HCT116 (cell line): ENCODE measurements around the gene CEP112. TPM values are rescaled to one million over a fixed set of nuclear protein-coding genes. Genes with fewer than 3 reads are reported as not detected.

ENCODE experiments used
- ATAC-seq: fragments of 200-7000 bp; cut with Tn5 transposase; 2 replicates; pipeline ENCODE4 v1.9.1; 2020; ENCODE audit warnings: mild to moderate bottlenecking, moderate library complexity
- BruUV-seq: library from RNA; stranded (reverse); fragments of 400-500 nt; replicated peaks from 2 replicates; lab custom pipeline; 2021; lab: Mats Ljungman, UMichigan
- CTCF ChIA-PET: fragments of 300-600 bp; sonication (Branson Sonifier 250); formaldehyde crosslinking; loops from one replicate; lab custom pipeline; 2021; ENCODE audit warnings: antibody characterized with exemption; lab: Charles Lee
- POLR2A ChIA-PET: fragments of 300-600, 350-600 bp; sonication (Branson Sonifier 250); formaldehyde crosslinking; loops from one replicate; lab custom pipeline; 2021; ENCODE audit warnings: antibody characterized with exemption; lab: Charles Lee
- RAD21 ChIA-PET, 2 experiments: fragments of 300-600 bp; sonication (Branson Sonifier 250); formaldehyde crosslinking; loops; one replicate each; lab custom pipeline; 2023; ENCODE audit warnings: low total read pairs in 2 of 2; ENCODE audit not compliant: uncharacterized antibody in 2 of 2, unreplicated experiment in 2 of 2, low non-redundant PET in 1 of 2; lab: Charles Lee
- DNase-seq: peaks from one replicate; pipeline ENCODE4 v3.0.0-alpha.2; 2010; ENCODE audit warnings: low read depth, low spot score
- H2AFZ ChIP-seq: fragments of 200-600 bp; shearing (Covaris generic), sonication (generic); 2 replicates; pipeline ENCODE4 v1.6.1; 2017; ENCODE audit warnings: low read depth, mixed run types, mixed read lengths, antibody characterized with exemption, low read length; ENCODE audit not compliant: poor library complexity, severe bottlenecking
- H3K27ac ChIP-seq: 2 replicates; pipeline ENCODE4 v1.5.1; 2012; ENCODE audit warnings: low read depth, low read length
- H3K27me3 ChIP-seq: fragments of 200-600 bp; sonication (generic); 2 replicates; pipeline ENCODE4 v1.6.1; 2016; ENCODE audit warnings: mixed run types, low read length, mixed read lengths; ENCODE audit not compliant: insufficient read depth
- H3K36me3 ChIP-seq, 2 experiments: fragments of 200-500 bp in 1 of 2; fragments of 200-600 bp in 1 of 2; sonication (Bioruptor generic) in 1 of 2; sonication (generic) in 1 of 2; 2 replicates each; pipeline versions ENCODE4 v1.5.1 to v1.6.1; 2014 to 2016; ENCODE audit warnings: low read length in 2 of 2, inconsistent platforms in 1 of 2, mixed read lengths in 1 of 2, mixed run types in 1 of 2; ENCODE audit not compliant: insufficient read depth in 2 of 2, control insufficient read depth in 1 of 2
- H3K4me1 ChIP-seq, 2 experiments: fragments of 200-600 bp in 1 of 2; sonication (generic) in 1 of 2; 2 replicates each; pipeline versions ENCODE4 v1.5.1 to v1.6.1; 2012 to 2017; ENCODE audit warnings: low read length in 2 of 2, inconsistent platforms in 1 of 2, mild to moderate bottlenecking in 1 of 2, mixed read lengths in 1 of 2, mixed run types in 1 of 2, moderate library complexity in 1 of 2; ENCODE audit not compliant: insufficient read depth in 2 of 2, control insufficient read depth in 1 of 2
- H3K4me2 ChIP-seq: fragments of 200-600 bp; sonication (generic); 2 replicates; pipeline ENCODE4 v1.6.1; 2017; ENCODE audit warnings: mixed run types, low read length, mixed read lengths
- H3K4me3 ChIP-seq, 2 experiments: fragments of 200-600 bp in 1 of 2; sonication (generic) in 1 of 2; replicated peaks in 1 of 2; 2 replicates each; pipeline ENCODE4 v1.5.1; 2011 to 2016; ENCODE audit warnings: low read length in 2 of 2, control low read depth in 1 of 2, low read depth in 1 of 2, mild to moderate bottlenecking in 1 of 2, mixed read lengths in 1 of 2, mixed run types in 1 of 2
- H3K79me2 ChIP-seq: fragments of 200-600 bp; sonication (generic); 2 replicates; pipeline ENCODE4 v1.6.1; 2017; ENCODE audit warnings: mild to moderate bottlenecking, mixed run types, low read length, moderate library complexity, mixed read lengths; ENCODE audit not compliant: insufficient read depth
- H3K9ac ChIP-seq: fragments of 200-600 bp; sonication (generic); 2 replicates; pipeline ENCODE4 v1.6.1; 2016; ENCODE audit warnings: low read length, mixed read lengths
- H3K9me2 ChIP-seq: fragments of 200-600 bp; sonication (generic), shearing (Covaris generic); 2 replicates; pipeline ENCODE4 v1.6.1; 2017; ENCODE audit warnings: mixed run types, mild to moderate bottlenecking, moderate library complexity; ENCODE audit not compliant: insufficient read depth
- H3K9me3 ChIP-seq, 2 experiments: fragments of 200-500 bp in 1 of 2; fragments of 200-600 bp in 1 of 2; sonication (Bioruptor generic) in 1 of 2; sonication (generic) in 1 of 2; 2 replicates each; pipeline ENCODE4 v1.6.1; 2014 to 2017; ENCODE audit warnings: low read length in 2 of 2, mixed read lengths in 2 of 2, inconsistent platforms in 1 of 2, low read depth in 1 of 2, mild to moderate bottlenecking in 1 of 2, mixed run types in 1 of 2, moderate library complexity in 1 of 2; ENCODE audit not compliant: control insufficient read depth in 1 of 2, insufficient read depth in 1 of 2
- H4K20me1 ChIP-seq: fragments of 200-600 bp; sonication (generic), shearing (Covaris generic); 2 replicates; pipeline ENCODE4 v1.6.1; 2017; ENCODE audit warnings: mixed run types, mild to moderate bottlenecking, moderate library complexity; ENCODE audit not compliant: insufficient read depth
- CBX3 ChIP-seq: IDR thresholded peaks from 2 replicates; pipeline ENCODE4 v1.6.1; 2012; ENCODE audit warnings: low read depth
- ELF1 ChIP-seq: IDR thresholded peaks from 2 replicates; pipeline ENCODE4 v1.6.1; 2012; ENCODE audit warnings: low read depth, borderline replicate concordance
- EZH2 ChIP-seq: fragments of 200-600 bp; sonication (generic); IDR thresholded peaks from 2 replicates; pipeline ENCODE4 v1.6.1; 2017; ENCODE audit warnings: antibody characterized with exemption, mixed run types
- EZH2phosphoT487 ChIP-seq: fragments of 200-600 bp; IDR thresholded peaks from 2 replicates; pipeline ENCODE4 v1.6.1; 2018; ENCODE audit warnings: antibody characterized with exemption, borderline replicate concordance
- FOSL1 ChIP-seq: IDR thresholded peaks from 2 replicates; pipeline ENCODE4 v1.6.1; 2012; ENCODE audit warnings: low read depth
- JUND ChIP-seq: IDR thresholded peaks from 2 replicates; pipeline ENCODE4 v1.6.1; 2012
- POLR2AphosphoS5 ChIP-seq: IDR thresholded peaks from 2 replicates; pipeline ENCODE4 v1.6.1; 2011; ENCODE audit warnings: mild to moderate bottlenecking, low read depth, low read length, moderate library complexity
- RAD21 ChIP-seq: IDR thresholded peaks from 2 replicates; pipeline ENCODE4 v1.6.1; 2012; ENCODE audit warnings: low read depth, mild to moderate bottlenecking
- SP1 ChIP-seq: IDR thresholded peaks from 2 replicates; pipeline ENCODE4 v1.6.1; 2012; ENCODE audit warnings: low read depth
- TCF7L2 ChIP-seq: IDR thresholded peaks from 2 replicates; pipeline ENCODE4 v1.7.0; 2011; ENCODE audit warnings: borderline replicate concordance, inconsistent platforms; ENCODE audit not compliant: insufficient read depth, insufficient read length; ENCODE audit errors: extremely low read depth
- ZBTB33 ChIP-seq: IDR thresholded peaks from 2 replicates; pipeline ENCODE4 v1.6.1; 2011; ENCODE audit warnings: mild to moderate bottlenecking, low read length, moderate library complexity; ENCODE audit not compliant: insufficient replicate concordance; ENCODE audit errors: extremely low read depth
- ZNF274 ChIP-seq: fragments of 200-500 bp; sonication (Bioruptor generic); IDR thresholded peaks from 2 replicates; pipeline ENCODE4 v1.6.1; 2014; ENCODE audit warnings: mild to moderate bottlenecking, low read depth, low read length, inconsistent platforms
- intact Hi-C: fragments of 100-400 bp; cut with micrococcal nuclease; formaldehyde crosslinking; loops from 2 replicates; pipeline ENCODE4 v1.10.0; 2022
- total RNA-seq: library from RNA; stranded (reverse); gene quantifications from one replicate; pipeline ENCODE4 v1.2.1, GENCODE V29; 2021; ENCODE audit not compliant: unreplicated experiment

CEP112 gene
- total RNA-seq, 1 experiment from 2014 or later, result 10.9 TPM

- RAD21 ChIA-PET, result no interaction called here
Measured at GRCh38 chr17:65756760-65757159, 435.2 kb downstream of the CEP112 start.

More at GRCh38 chr17:65756760-65757159, 435.2 kb downstream of the CEP112 start:
- no peaks in the 10 kb centered on the region for H3K36me3 ChIP-seq
- intact Hi-C loops, result no loop called here
- no peaks in the 10 kb centered on the region for H4K20me1 ChIP-seq
- no peak for DNase-seq
- no peak for ATAC-seq
- no TSS peak for BruUV-seq
- no peak overlapping the region for H2AFZ ChIP-seq
- no peak overlapping the region for H3K27ac ChIP-seq
- no peaks in the 10 kb centered on the region for H3K79me2 ChIP-seq
- CTCF ChIA-PET, result no interaction called here
- peaks cover 7% of the 10 kb centered on the region; the same call in 1 of the 2 replicates for H3K27me3 ChIP-seq
- no peaks in the 10 kb centered on the region for H3K9me3 ChIP-seq
- H3K9me2 ChIP-seq, result no peaks in the 10 kb centered on the region
- H3K4me1 ChIP-seq, result peaks cover 0 to 22% of the 10 kb centered on the region in 2 experiments; a peak in 2 of 4 replicates
- TF ChIP-seq ZNF274, result no peak
- TF ChIP-seq POLR2AphosphoS5, result no peak
- TF ChIP-seq EZH2, result no peak
- no peak for TF ChIP-seq CBX3
- no peak for TF ChIP-seq EZH2phosphoT487
- TF ChIP-seq FOSL1, result no peak
- TF ChIP-seq JUND, result no peak
- no peak for TF ChIP-seq ZBTB33
- TF ChIP-seq TCF7L2, result no peak
- TF ChIP-seq SP1, result no peak
- no peak for TF ChIP-seq ELF1
- TF ChIP-seq RAD21, result no peak
- H3K4me3 ChIP-seq, result no peak overlapping the region
- no peak overlapping the region for H3K9ac ChIP-seq
- no peak overlapping the region for H3K4me2 ChIP-seq
- POLR2A ChIA-PET, result no interaction called here
